A549 (cell line): ENCODE measurements around the gene FRMD4A. TPM values are rescaled to one million over a fixed set of nuclear protein-coding genes. Genes with fewer than 3 reads are reported as not detected.

ENCODE experiments used
- ATAC-seq, 2 experiments: fragments of 200-7000 bp in 1 of 2; fragments of >200 bp in 1 of 2; cut with Nextera tagmentation in 1 of 2; cut with Tn5 transposase in 1 of 2; 3 replicates each; pipeline versions ENCODE4 v1.8.0 to v1.9.1; 2018 to 2020; ENCODE audit warnings: mild to moderate bottlenecking in 1 of 2, moderate library complexity in 1 of 2
- CTCF ChIA-PET: fragments of 300-600 bp; sonication (Branson Sonifier 250); formaldehyde crosslinking; extraction: SDS; loops from one replicate; lab custom pipeline; 2021; ENCODE audit warnings: antibody characterized with exemption, inconsistent platforms; lab: Yijun Ruan, JAX
- POLR2A ChIA-PET: fragments of 350-600 bp; formaldehyde crosslinking; extraction: SDS; loops from one replicate; lab custom pipeline; 2021; ENCODE audit warnings: antibody characterized with exemption, inconsistent platforms; lab: Yijun Ruan, JAX
- DNase-seq, 2 experiments: peaks; one replicate each; pipeline versions ENCODE4 v3.0.0 to v3.0.0-alpha.2; 2011 to 2016; ENCODE audit warnings: low read depth in 1 of 2, low spot score in 1 of 2
- FAIRE-seq: peaks from 2 replicates; lab custom pipeline; 2011; peaks lifted over from hg19 to GRCh38; lab: Jason Lieb, UNC
- H3K27ac ChIP-seq, 2 experiments: fragments of >200 bp; sonication (Bioruptor Twin); formaldehyde crosslinking; 3 replicates each; pipeline ENCODE4 v1.5.1; 2016 to 2017
- H3K4me1 ChIP-seq: fragments of >200 bp; sonication (Bioruptor Twin); formaldehyde crosslinking; 3 replicates; pipeline ENCODE4 v1.6.1; 2016
- H3K4me2 ChIP-seq: fragments of >200 bp; sonication (Bioruptor Twin); formaldehyde crosslinking; 3 replicates; pipeline ENCODE4 v1.6.1; 2016
- H3K4me3 ChIP-seq: fragments of >200 bp; sonication (Bioruptor Twin); formaldehyde crosslinking; 3 replicates; pipeline ENCODE4 v1.5.1; 2016
- H3K9me3 ChIP-seq: fragments of >200 bp; sonication (Bioruptor Twin); formaldehyde crosslinking; 3 replicates; pipeline ENCODE4 v1.6.1; 2016
- ATOH8 ChIP-seq: fragments of 250-450 bp; sonication (Bioruptor Pico); IDR thresholded peaks from 2 replicates; pipeline ENCODE4 v1.5.0; 2020; ENCODE audit warnings: low read depth, mild to moderate bottlenecking, moderate library complexity
- BCL3 ChIP-seq: fragments of >200 bp; sonication (Bioruptor Twin); formaldehyde crosslinking; IDR thresholded peaks from 3 replicates; pipeline ENCODE4 v1.6.1; 2016
- CBX2 ChIP-seq: fragments of 200-600 bp; sonication (generic); IDR thresholded peaks from 2 replicates; pipeline ENCODE4 v1.6.1; 2016; ENCODE audit warnings: low read depth, mild to moderate bottlenecking, borderline replicate concordance
- CHD2 ChIP-seq: fragments of 150-350 bp; IDR thresholded peaks from 2 replicates; pipeline ENCODE4 v1.6.1; 2014; ENCODE audit warnings: low read length; ENCODE audit not compliant: partially characterized antibody
- ESRRA ChIP-seq: fragments of 150-350 bp; IDR thresholded peaks from 2 replicates; pipeline ENCODE4 v1.6.1; 2014; ENCODE audit warnings: mild to moderate bottlenecking, low read length, borderline replicate concordance
- FOSB ChIP-seq: fragments of 250-450 bp; sonication (Bioruptor Pico); IDR thresholded peaks from 2 replicates; pipeline ENCODE4 v1.5.0; 2020; ENCODE audit warnings: mild to moderate bottlenecking, moderate library complexity
- GATA3 ChIP-seq: IDR thresholded peaks from 2 replicates; pipeline ENCODE4 v1.6.1; 2012; ENCODE audit warnings: borderline replicate concordance
- HDAC2 ChIP-seq: fragments of 200-600 bp; sonication (generic); IDR thresholded peaks from 2 replicates; pipeline ENCODE4 v1.6.1; 2016
- HMGXB4 ChIP-seq: fragments of 250-450 bp; sonication (Bioruptor Pico); IDR thresholded peaks from 2 replicates; pipeline ENCODE4 v1.5.0; 2021; ENCODE audit warnings: mild to moderate bottlenecking, moderate library complexity, borderline replicate concordance
- HOXA7 ChIP-seq: fragments of 250-450 bp; sonication (Bioruptor Pico); IDR thresholded peaks from 2 replicates; pipeline ENCODE4 v1.5.0; 2020; ENCODE audit warnings: mild to moderate bottlenecking, moderate library complexity
- JUNB ChIP-seq: fragments of >200 bp; sonication (Bioruptor Twin); formaldehyde crosslinking; IDR thresholded peaks from 2 replicates; pipeline ENCODE4 v1.6.1; 2016
- KDM1A ChIP-seq: fragments of 200-600 bp; sonication (generic); IDR thresholded peaks from 2 replicates; pipeline ENCODE4 v1.6.1; 2016; ENCODE audit warnings: low read depth, mild to moderate bottlenecking
- KDM5A ChIP-seq: fragments of 200-600 bp; sonication (generic); IDR thresholded peaks from 2 replicates; pipeline ENCODE4 v1.6.1; 2016; ENCODE audit warnings: antibody characterized with exemption, mild to moderate bottlenecking
- NPAS2 ChIP-seq: fragments of 250-450 bp; sonication (Bioruptor Pico); IDR thresholded peaks from 2 replicates; pipeline ENCODE4 v1.8.0; 2022; ENCODE audit warnings: mild to moderate bottlenecking, moderate library complexity, borderline replicate concordance
- RAD21 ChIP-seq, 2 experiments: fragments of >200 bp in 1 of 2; sonication (Bioruptor Twin) in 1 of 2; formaldehyde crosslinking in 1 of 2; IDR thresholded peaks in 1 of 2; conservative IDR thresholded peaks in 1 of 2; 2 replicates in 1 of 2; 3 replicates in 1 of 2; pipeline ENCODE4 v1.6.1; 2012 to 2018; ENCODE audit warnings: inconsistent platforms in 1 of 2
- RFX5 ChIP-seq: fragments of 450-650 bp; IDR thresholded peaks from 2 replicates; pipeline ENCODE4 v1.7.1; 2014; ENCODE audit warnings: antibody characterized with exemption, mild to moderate bottlenecking, moderate library complexity
- TP53 ChIP-seq: fragments of 250-450 bp; sonication (Bioruptor Pico); IDR thresholded peaks from 2 replicates; pipeline ENCODE4 v1.5.0; 2021; ENCODE audit warnings: mild to moderate bottlenecking, moderate library complexity
- USF2 ChIP-seq: fragments of 450-650 bp; IDR thresholded peaks from 2 replicates; pipeline ENCODE4 v1.6.1; 2014; ENCODE audit warnings: antibody characterized with exemption
- ZFP36 ChIP-seq: fragments of 450-650 bp; IDR thresholded peaks from 2 replicates; pipeline ENCODE4 v1.6.1; 2014; ENCODE audit warnings: borderline replicate concordance; ENCODE audit not compliant: partially characterized antibody
- ZSCAN20 ChIP-seq: fragments of 250-450 bp; sonication (Bioruptor Pico); IDR thresholded peaks from 2 replicates; pipeline ENCODE4 v1.8.0; 2022; ENCODE audit warnings: mild to moderate bottlenecking, moderate library complexity
- WGBS: methylation state at CpG from one replicate; pipeline ENCODE4 v1.1.6; 2017; ENCODE audit errors: missing lambda C conversion rate; 5-methylcytosine and 5-hydroxymethylcytosine counted together
- polyA plus RNA-seq, 4 experiments: library from polyadenylated mRNA; depleted of rRNA in 3 of 4; stranded (reverse); fragments of >200 nt; fragmentation: RNase III in 1 of 4; extraction: RNeasy Plus Mini Kit Qiagen cat#74134 plus additional on column Dnase treatment in 1 of 4; gene quantifications; 2 replicates in 3 of 4; 3 replicates in 1 of 4; pipeline ENCODE4 v1.2.3, GENCODE V29; 2011 to 2017

Gene FRMD4A
- polyA plus RNA-seq, 2 of the 4 experiments (the other 2 are of a cell fraction), result 2.5 to 4.7 TPM

GRCh38 chr10:13953371-13953770 is 377.4 kb downstream of the FRMD4A start:
- no peaks in the 10 kb centered on the region for H3K9me3 ChIP-seq
- H3K4me1 ChIP-seq, result no peaks in the 10 kb centered on the region
- TF ChIP-seq NPAS2 (CRISPR knock-in tag) (no peak), RAD21 (conservative IDR thresholded peaks at IDR 0.05 in 1 of 2, IDR thresholded peaks at IDR 0.05 in 1 of 2) (no peak), ZFP36 (no peak)
- ATAC-seq, result no peak
- FAIRE-seq, result no peak
- no peak overlapping the region for H3K27ac ChIP-seq
- WGBS, result 23% methylated on average over 4 of the region's 4 CpGs
- POLR2A ChIA-PET, result no interaction called here
- DNase-seq, result no peak
- H3K4me3 ChIP-seq, result no peak overlapping the region
- H3K4me2 ChIP-seq, result no peak overlapping the region
- CTCF ChIA-PET, result no interaction called here

GRCh38 chr10:13950543-13950939 is 380.2 kb downstream of the FRMD4A start:
- H3K27ac ChIP-seq, result no peak overlapping the region
- 50% methylated on average over 4 of the region's 4 CpGs for WGBS
- TF ChIP-seq USF2, result no peak
- TF ChIP-seq ATOH8 (CRISPR knock-in tag), result no peak
- no peak for TF ChIP-seq ESRRA
- TF ChIP-seq HMGXB4 (CRISPR knock-in tag), result no peak
- no peak for TF ChIP-seq JUNB
- TF ChIP-seq GATA3, result no peak
- no peak for TF ChIP-seq HDAC2
- no peak for TF ChIP-seq HOXA7
- TF ChIP-seq TP53 (CRISPR knock-in tag), result no peak
- no peak for TF ChIP-seq ZSCAN20
- TF ChIP-seq BCL3, result no peak
- TF ChIP-seq FOSB (CRISPR knock-in tag), result no peak
- ChIA-PET POLR2A (no interaction called here), CTCF (no interaction called here)
- DNase-seq (no peak), FAIRE-seq (no peak), ATAC-seq (no peak)
- no peak overlapping the region for H3K4me3 ChIP-seq
- no peaks in the 10 kb centered on the region for H3K4me1 ChIP-seq
- no peaks in the 10 kb centered on the region for H3K9me3 ChIP-seq
- H3K4me2 ChIP-seq, result no peak overlapping the region

- DNase-seq (no peak), ATAC-seq (no peak), FAIRE-seq (no peak)
- H3K27ac ChIP-seq, result no peak overlapping the region
- ChIA-PET CTCF (no interaction called here), POLR2A (no interaction called here)
- no peak overlapping the region for H3K4me3 ChIP-seq
- TF ChIP-seq KDM5A (no peak), BCL3 (no peak), RFX5 (no peak), CBX2 (no peak), CHD2 (no peak), KDM1A (no peak)
- no peak overlapping the region for H3K4me2 ChIP-seq
- no peaks in the 10 kb centered on the region for H3K9me3 ChIP-seq
- H3K4me1 ChIP-seq, result no peaks in the 10 kb centered on the region
- WGBS, result 60% methylated on average over 3 of the region's 3 CpGs
Observed at GRCh38 chr10:13949844-13950542, 380.7 kb downstream of the FRMD4A start.
